MM.1S (cell line): ENCODE measurements around the gene TCF15.

ENCODE experiments used
- DNase-seq: peaks from one replicate; pipeline ENCODE4 v3.0.0-alpha.2; 2015
- H2AFZ ChIP-seq: fragments of 300-600 bp; sonication (generic); 2 replicates; pipeline ENCODE4 v1.6.0; 2016; ENCODE audit warnings: antibody characterized with exemption, low read length
- H3F3A ChIP-seq: fragments of 300-600 bp; sonication (generic); 2 replicates; pipeline ENCODE4 v1.6.1; 2016; ENCODE audit warnings: mild to moderate bottlenecking, antibody characterized with exemption, low read length, moderate library complexity, mixed read lengths; ENCODE audit not compliant: insufficient read depth
- H3K27ac ChIP-seq: fragments of 300-600 bp; sonication (generic); 2 replicates; pipeline ENCODE4 v1.5.1; 2016; ENCODE audit warnings: mild to moderate bottlenecking, low read length
- H3K27me3 ChIP-seq: fragments of 300-600 bp; sonication (generic); replicated peaks from 2 replicates; pipeline ENCODE4 v1.6.0; 2016; ENCODE audit warnings: low read length; ENCODE audit not compliant: insufficient read depth
- H3K36me3 ChIP-seq: fragments of 300-600 bp; sonication (generic); replicated peaks from 2 replicates; pipeline ENCODE4 v1.6.1; 2016; ENCODE audit warnings: mild to moderate bottlenecking, low read length, mixed read lengths; ENCODE audit not compliant: insufficient read depth
- H3K4me1 ChIP-seq: fragments of 300-600 bp; sonication (generic); 2 replicates; pipeline ENCODE4 v1.6.1; 2016; ENCODE audit warnings: low read length, mixed read lengths
- H3K4me2 ChIP-seq: fragments of 300-600 bp; sonication (generic); 2 replicates; pipeline ENCODE4 v1.6.0; 2016; ENCODE audit warnings: low read depth, low read length
- H3K4me3 ChIP-seq: fragments of 300-600 bp; sonication (generic); 2 replicates; pipeline ENCODE4 v1.5.1; 2016; ENCODE audit warnings: low read length, mixed read lengths
- H3K79me2 ChIP-seq: fragments of 300-600 bp; sonication (generic); 2 replicates; pipeline ENCODE4 v1.6.1; 2016; ENCODE audit warnings: mixed run types, low read length, mixed read lengths
- H3K9ac ChIP-seq: fragments of 300-600 bp; sonication (generic); 2 replicates; pipeline ENCODE4 v1.6.1; 2016; ENCODE audit warnings: low read length, mixed read lengths
- H3K9me2 ChIP-seq: fragments of 300-600 bp; sonication (generic); replicated peaks from 2 replicates; pipeline ENCODE4 v1.6.1; 2016; ENCODE audit warnings: mild to moderate bottlenecking, low read length, mixed read lengths; ENCODE audit not compliant: insufficient read depth
- H3K9me3 ChIP-seq: fragments of 300-600 bp; sonication (generic); replicated peaks from 2 replicates; pipeline ENCODE4 v1.6.1; 2016; ENCODE audit warnings: mild to moderate bottlenecking, low read length, mixed read lengths; ENCODE audit not compliant: insufficient read depth
- H4K20me1 ChIP-seq: fragments of 300-600 bp; sonication (generic); 2 replicates; pipeline ENCODE4 v1.6.1; 2016; ENCODE audit warnings: mild to moderate bottlenecking, low read length, moderate library complexity, mixed read lengths; ENCODE audit not compliant: insufficient read depth
- EZH2 ChIP-seq: fragments of 300-600 bp; sonication (generic); optimal IDR thresholded peaks from 2 replicates; pipeline ENCODE3; 2017; ENCODE audit warnings: low read depth, mild to moderate bottlenecking, antibody characterized with exemption, low read length, mixed read lengths
- EZH2phosphoT487 ChIP-seq: fragments of 300-600 bp; sonication (generic); IDR thresholded peaks from 2 replicates; pipeline ENCODE4 v1.6.1; 2018; ENCODE audit warnings: antibody characterized with exemption, low read length
- TF ChIP-seq, protein P1 (sequence below): fragments of 300-600 bp; sonication (generic); IDR thresholded peaks from 2 replicates; pipeline ENCODE4 v1.5.1; 2016; ENCODE audit warnings: antibody characterized with exemption, low read length, mixed read lengths

Gene TCF15

GRCh38 chr20:617934-618690 is 8.0 kb upstream of the TCF15 start:
- no peak for DNase-seq
- Histone ChIP-seq H3K4me2 (no peak overlapping the region), H4K20me1 (no peaks in the 10 kb centered on the region), H2AFZ (no peak overlapping the region), H3K9me3 (no peaks in the 10 kb centered on the region), H3K27me3 (no peaks in the 10 kb centered on the region), H3F3A (no peaks in the 10 kb centered on the region), H3K4me3 (no peak overlapping the region), H3K9ac (no peak overlapping the region), H3K36me3 (no peaks in the 10 kb centered on the region), H3K79me2 (no peaks in the 10 kb centered on the region), H3K9me2 (no peaks in the 10 kb centered on the region), H3K27ac (no peak overlapping the region), H3K4me1 (no peaks in the 10 kb centered on the region)
- TF ChIP-seq, protein P1, sequence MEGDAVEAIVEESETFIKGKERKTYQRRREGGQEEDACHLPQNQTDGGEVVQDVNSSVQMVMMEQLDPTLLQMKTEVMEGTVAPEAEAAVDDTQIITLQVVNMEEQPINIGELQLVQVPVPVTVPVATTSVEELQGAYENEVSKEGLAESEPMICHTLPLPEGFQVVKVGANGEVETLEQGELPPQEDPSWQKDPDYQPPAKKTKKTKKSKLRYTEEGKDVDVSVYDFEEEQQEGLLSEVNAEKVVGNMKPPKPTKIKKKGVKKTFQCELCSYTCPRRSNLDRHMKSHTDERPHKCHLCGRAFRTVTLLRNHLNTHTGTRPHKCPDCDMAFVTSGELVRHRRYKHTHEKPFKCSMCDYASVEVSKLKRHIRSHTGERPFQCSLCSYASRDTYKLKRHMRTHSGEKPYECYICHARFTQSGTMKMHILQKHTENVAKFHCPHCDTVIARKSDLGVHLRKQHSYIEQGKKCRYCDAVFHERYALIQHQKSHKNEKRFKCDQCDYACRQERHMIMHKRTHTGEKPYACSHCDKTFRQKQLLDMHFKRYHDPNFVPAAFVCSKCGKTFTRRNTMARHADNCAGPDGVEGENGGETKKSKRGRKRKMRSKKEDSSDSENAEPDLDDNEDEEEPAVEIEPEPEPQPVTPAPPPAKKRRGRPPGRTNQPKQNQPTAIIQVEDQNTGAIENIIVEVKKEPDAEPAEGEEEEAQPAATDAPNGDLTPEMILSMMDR: no peak
- TF ChIP-seq EZH2 (no peak), EZH2phosphoT487 (no peak)

DNA sequence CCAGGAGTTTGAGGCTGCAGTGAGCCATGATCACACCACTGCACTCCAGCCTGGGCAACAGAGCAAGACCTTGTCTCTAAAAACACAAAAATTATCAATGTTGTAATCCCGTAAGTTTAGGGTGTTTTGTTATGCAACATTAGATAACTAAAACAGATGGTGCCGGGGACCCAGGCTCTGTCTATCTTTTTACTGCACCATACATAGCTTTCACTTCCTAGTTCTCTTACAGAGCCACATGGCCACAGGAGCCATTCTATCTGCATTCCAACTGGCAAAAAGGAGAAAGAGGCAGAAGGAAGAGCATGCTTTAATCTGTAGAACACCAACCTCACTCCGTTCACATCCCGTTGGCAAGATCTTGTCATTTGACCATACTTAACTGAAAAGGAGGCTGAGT is 5.4 kb upstream of the TCF15 start:
- Histone ChIP-seq H3K9me3 (no peaks in the 10 kb centered on the region), H3K9ac (no peak overlapping the region), H3K27me3 (peaks cover 15% of the 10 kb centered on the region), H3K27ac (no peak overlapping the region), H3K4me3 (no peak overlapping the region), H3K4me2 (no peak overlapping the region), H3K36me3 (no peaks in the 10 kb centered on the region), H3K79me2 (no peaks in the 10 kb centered on the region), H2AFZ (no peak overlapping the region), H3K4me1 (no peaks in the 10 kb centered on the region), H3K9me2 (no peaks in the 10 kb centered on the region), H4K20me1 (no peaks in the 10 kb centered on the region), H3F3A (no peaks in the 10 kb centered on the region)
- TF ChIP-seq, protein P1: no peak
- TF ChIP-seq EZH2: no peak
- no peak for TF ChIP-seq EZH2phosphoT487
- DNase-seq: no peak

DNA sequence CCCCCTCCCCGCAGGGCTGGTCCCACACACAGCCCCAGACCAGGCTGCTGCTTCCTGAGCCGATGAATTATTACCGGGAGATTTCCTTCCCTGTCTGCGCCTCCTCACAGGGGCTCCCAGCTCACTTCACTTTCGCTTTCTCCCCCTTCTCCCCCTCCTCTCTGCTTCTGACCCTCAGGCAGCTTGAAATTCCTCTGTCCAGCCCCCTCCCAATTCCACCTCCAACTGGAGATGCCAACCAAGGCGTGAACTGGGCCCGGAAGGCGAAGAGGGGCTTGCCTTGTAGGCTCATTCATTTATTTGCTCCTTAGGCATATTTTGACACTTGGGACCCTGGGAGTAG is 1.7 kb upstream of the TCF15 start:
- TF ChIP-seq, protein P1: no peak
- TF ChIP-seq EZH2phosphoT487 (no peak), EZH2 (no peak)
- Histone ChIP-seq H3K4me3 (no peak overlapping the region), H3K27me3 (peaks cover 25% of the 10 kb centered on the region)

More for the DNA sequence above, 1.7 kb upstream of the TCF15 start:
- no peak overlapping the region for H3K4me2 ChIP-seq
- H3K4me1 ChIP-seq: no peaks in the 10 kb centered on the region
- H3K9me2 ChIP-seq: no peaks in the 10 kb centered on the region
- no peaks in the 10 kb centered on the region for H3K36me3 ChIP-seq
- H3K9ac ChIP-seq: no peak overlapping the region
- no peaks in the 10 kb centered on the region for H3F3A ChIP-seq
- H3K9me3 ChIP-seq: no peaks in the 10 kb centered on the region
- no peak overlapping the region for H3K27ac ChIP-seq
- H4K20me1 ChIP-seq: no peaks in the 10 kb centered on the region
- no peak overlapping the region for H2AFZ ChIP-seq
- DNase-seq: no peak
- no peaks in the 10 kb centered on the region for H3K79me2 ChIP-seq
